OCI-LY7 (cell line): ENCODE results near the gene SUV39H1. TPM values are rescaled to one million over a fixed set of nuclear protein-coding genes. Genes with fewer than 3 reads are reported as not detected.

ENCODE experiments used
- BruUV-seq: library from RNA; stranded (reverse); fragments of 400-500 nt; replicated peaks from 2 replicates; lab custom pipeline; 2021; lab: Mats Ljungman, UMichigan
- CTCF ChIA-PET: fragments of 300-600 bp; sonication (Branson Sonifier 250); formaldehyde crosslinking; loops from one replicate; lab custom pipeline; 2022; ENCODE audit warnings: antibody characterized with exemption; ENCODE audit not compliant: unreplicated experiment; lab: Charles Lee
- POLR2A ChIA-PET: fragments of 300-600 bp; sonication (Branson Sonifier 250); formaldehyde crosslinking; loops from one replicate; lab custom pipeline; 2022; ENCODE audit warnings: antibody characterized with exemption; lab: Charles Lee
- DNase-seq: peaks from one replicate; pipeline ENCODE4 v3.0.0-alpha.2; 2015; ENCODE audit warnings: low spot score
- H2AFZ ChIP-seq: fragments of 200-600 bp; sonication (generic), shearing (Covaris generic); 2 replicates; pipeline ENCODE4 v1.6.1; 2014; ENCODE audit warnings: mild to moderate bottlenecking, antibody characterized with exemption, low read length, moderate library complexity
- H3K27ac ChIP-seq: fragments of 200-600 bp; sonication (generic); 2 replicates; pipeline ENCODE4 v1.5.1; 2014; ENCODE audit warnings: mixed run types, low read depth, mild to moderate bottlenecking, moderate library complexity, low read length, inconsistent platforms; ENCODE audit not compliant: poor library complexity, severe bottlenecking
- H3K36me3 ChIP-seq: fragments of 200-600 bp; sonication (generic); 2 replicates; pipeline ENCODE4 v1.6.1; 2014; ENCODE audit warnings: mild to moderate bottlenecking, antibody characterized with exemption, low read length, moderate library complexity, mixed read lengths; ENCODE audit not compliant: insufficient read depth
- H3K4me1 ChIP-seq: fragments of 200-600 bp; sonication (generic); 2 replicates; pipeline ENCODE4 v1.5.1; 2014; ENCODE audit warnings: mild to moderate bottlenecking, low read length; ENCODE audit not compliant: insufficient read depth, poor library complexity, severe bottlenecking
- H3K4me2 ChIP-seq: fragments of 200-600 bp; sonication (generic); 2 replicates; pipeline ENCODE4 v1.6.1; 2014; ENCODE audit warnings: mild to moderate bottlenecking, low read length
- H3K4me3 ChIP-seq: fragments of 200-600 bp; sonication (generic); 2 replicates; pipeline ENCODE4 v1.5.1; 2014; ENCODE audit warnings: mild to moderate bottlenecking, low read depth, low read length; ENCODE audit not compliant: poor library complexity, severe bottlenecking
- H3K79me2 ChIP-seq: fragments of 200-600 bp; sonication (generic); 2 replicates; pipeline ENCODE4 v1.6.1; 2016; ENCODE audit warnings: low read depth, mild to moderate bottlenecking, low read length, moderate library complexity, mixed read lengths; ENCODE audit not compliant: insufficient read depth
- H3K9me2 ChIP-seq: fragments of 200-600 bp; sonication (generic); 2 replicates; pipeline ENCODE4 v1.6.1; 2016; ENCODE audit warnings: mild to moderate bottlenecking, low read length, mixed read lengths; ENCODE audit not compliant: insufficient read depth
- H3K9me3 ChIP-seq: fragments of 200-600 bp; sonication (generic); 2 replicates; pipeline ENCODE4 v1.6.1; 2014; ENCODE audit warnings: mild to moderate bottlenecking, mixed run types, low read length, mixed read lengths
- H4K20me1 ChIP-seq: fragments of 200-600 bp; sonication (generic); 2 replicates; pipeline ENCODE4 v1.6.1; 2014; ENCODE audit warnings: mild to moderate bottlenecking, antibody characterized with exemption, low read length, moderate library complexity, mixed read lengths; ENCODE audit not compliant: insufficient read depth
- EZH2phosphoT487 ChIP-seq: fragments of 200-600 bp; sonication (generic); IDR thresholded peaks from 2 replicates; pipeline ENCODE4 v1.6.1; 2018; ENCODE audit warnings: low read depth, borderline replicate concordance, mild to moderate bottlenecking, mixed run types, antibody characterized with exemption, low read length, moderate library complexity, mixed read lengths
- intact Hi-C: fragments of 100-400 bp; cut with micrococcal nuclease; formaldehyde crosslinking; loops from one replicate; pipeline ENCODE4 v1.10.0; 2022; ENCODE audit not compliant: unreplicated experiment
- total RNA-seq, 2 experiments: library from RNA; depleted of rRNA in 1 of 2; stranded (reverse); fragments of >200 nt in 1 of 2; shearing (Covaris generic) in 1 of 2; gene quantifications; 2 replicates each; pipeline ENCODE4 v1.2.3, GENCODE V29; 2014 to 2022
- TF ChIP-seq, protein P1 (sequence below): fragments of 200-600 bp; sonication (generic); conservative IDR thresholded peaks from 2 replicates; pipeline ENCODE4 v1.5.1; 2014; ENCODE audit warnings: mild to moderate bottlenecking, antibody characterized with exemption, low read length, moderate library complexity, mixed read lengths

The SUV39H1 gene
- total RNA-seq, 2 experiments from 2014 or later: 27.0 to 34.2 TPM

DNA sequence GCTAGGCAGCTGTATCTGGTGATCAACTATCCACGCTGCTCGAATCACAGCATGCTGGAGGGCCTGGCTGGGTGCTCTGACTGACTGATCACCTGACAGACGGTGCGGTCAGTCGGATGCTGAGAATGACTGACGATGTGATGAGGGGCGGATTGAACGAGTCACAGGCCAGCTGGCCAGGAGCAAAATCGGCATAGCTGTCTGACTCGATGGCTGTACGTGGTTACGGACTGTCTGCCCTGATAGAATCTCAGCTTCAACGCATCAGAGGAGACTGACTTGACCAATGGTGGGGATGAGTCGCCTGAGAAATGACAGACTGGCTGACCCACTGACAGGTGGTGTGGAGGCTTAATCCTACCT lies 1.0 kb upstream of the SUV39H1 start:
- Histone ChIP-seq H2AFZ (no peak overlapping the region), H3K79me2 (peaks cover 25% of the 10 kb centered on the region), H3K4me1 (peaks cover 13% of the 10 kb centered on the region), H4K20me1 (no peaks in the 10 kb centered on the region), H3K9me2 (no peaks in the 10 kb centered on the region), H3K9me3 (no peaks in the 10 kb centered on the region), H3K27ac (peak overlapping the region; percentile 75), H3K36me3 (peaks cover 26% of the 10 kb centered on the region), H3K4me2 (peak overlapping the region; percentile 93), H3K4me3 (peak overlapping the region; percentile 98)
- intact Hi-C loops: no loop called here
- TF ChIP-seq, protein P1, sequence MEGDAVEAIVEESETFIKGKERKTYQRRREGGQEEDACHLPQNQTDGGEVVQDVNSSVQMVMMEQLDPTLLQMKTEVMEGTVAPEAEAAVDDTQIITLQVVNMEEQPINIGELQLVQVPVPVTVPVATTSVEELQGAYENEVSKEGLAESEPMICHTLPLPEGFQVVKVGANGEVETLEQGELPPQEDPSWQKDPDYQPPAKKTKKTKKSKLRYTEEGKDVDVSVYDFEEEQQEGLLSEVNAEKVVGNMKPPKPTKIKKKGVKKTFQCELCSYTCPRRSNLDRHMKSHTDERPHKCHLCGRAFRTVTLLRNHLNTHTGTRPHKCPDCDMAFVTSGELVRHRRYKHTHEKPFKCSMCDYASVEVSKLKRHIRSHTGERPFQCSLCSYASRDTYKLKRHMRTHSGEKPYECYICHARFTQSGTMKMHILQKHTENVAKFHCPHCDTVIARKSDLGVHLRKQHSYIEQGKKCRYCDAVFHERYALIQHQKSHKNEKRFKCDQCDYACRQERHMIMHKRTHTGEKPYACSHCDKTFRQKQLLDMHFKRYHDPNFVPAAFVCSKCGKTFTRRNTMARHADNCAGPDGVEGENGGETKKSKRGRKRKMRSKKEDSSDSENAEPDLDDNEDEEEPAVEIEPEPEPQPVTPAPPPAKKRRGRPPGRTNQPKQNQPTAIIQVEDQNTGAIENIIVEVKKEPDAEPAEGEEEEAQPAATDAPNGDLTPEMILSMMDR: no peak
- no peak for TF ChIP-seq EZH2phosphoT487
- BruUV-seq: no TSS peak
- CTCF ChIA-PET: no interaction called here
- DNase-seq: no peak
- POLR2A ChIA-PET: interaction anchor here (1.4 kb wide), 1 partner anchor 12 kb away, joined by 7 read pairs; the partner anchor contains the start of gene WAS

DNA sequence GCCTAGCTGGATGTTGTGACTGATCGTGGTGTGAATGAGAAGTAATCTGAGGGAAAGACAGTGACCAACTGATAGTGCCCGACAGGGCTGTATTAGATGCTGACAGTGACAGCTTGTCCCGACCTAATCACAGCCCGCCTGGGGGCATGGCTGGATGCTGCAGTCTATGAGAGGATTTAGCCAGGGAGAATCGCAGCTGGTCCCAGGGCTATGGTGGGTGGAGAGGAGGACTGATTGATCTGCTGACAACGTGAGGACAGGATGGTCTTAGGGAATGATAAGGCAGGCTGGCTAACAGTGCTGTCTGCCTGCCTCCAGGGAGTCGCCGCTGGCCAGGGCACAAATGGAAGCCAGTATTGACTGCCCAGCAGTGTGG lies 621 bp upstream of the SUV39H1 start:
- Histone ChIP-seq H3K4me1 (peaks cover 16% of the 10 kb centered on the region), H2AFZ (peak overlapping the region; percentile 48; the same call in 1 of the 2 replicates), H3K36me3 (peaks cover 26% of the 10 kb centered on the region), H3K27ac (peak overlapping the region; percentile 75), H4K20me1 (no peaks in the 10 kb centered on the region), H3K9me3 (no peaks in the 10 kb centered on the region), H3K9me2 (no peaks in the 10 kb centered on the region), H3K4me2 (peak overlapping the region; percentile 93), H3K79me2 (peaks cover 25% of the 10 kb centered on the region), H3K4me3 (peak overlapping the region; percentile 98)
- intact Hi-C loops: loop anchor here (1.0 to 2.0 kb wide), 3 partner anchors 13 to 47 kb away; partner anchors contain the start of gene WAS
- ChIA-PET CTCF (no interaction called here), POLR2A (interaction anchor here (0.6 to 1.4 kb wide), 2 partner anchors 13 to 166 kb away, joined by 4 to 7 read pairs; partner anchors contain the start of gene WAS)
- TSS peak; percentile 81 for BruUV-seq
- no peak for TF ChIP-seq EZH2phosphoT487
- TF ChIP-seq, protein P1: no peak
- no peak for DNase-seq
